SH-SY5Y (cell line): ENCODE data around the gene ESPL1.

ENCODE experiments used
- GATA2 ChIP-seq: IDR thresholded peaks from 2 replicates; pipeline ENCODE4 v1.6.1; 2011; ENCODE audit warnings: mild to moderate bottlenecking, low read depth, low read length
- GATA3 ChIP-seq: IDR thresholded peaks from 2 replicates; pipeline ENCODE4 v1.6.1; 2011; ENCODE audit warnings: low read depth, mild to moderate bottlenecking, low read length, moderate library complexity

The ESPL1 gene

GRCh38 chr12:53267999-53268629 is at the start of gene ESPL1:
Gene ESPL1, plus strand, starts transcription at chr12:53268299. Its CDS starts 468 bp downstream, at chr12:53268767.
- TF ChIP-seq GATA2 (no peak), GATA3 (no peak)

GRCh38 chr12:53218551-53219291 is 49.4 kb upstream of the ESPL1 start:
- no peak for TF ChIP-seq GATA3
- TF ChIP-seq GATA2: no peak

- no peak for TF ChIP-seq GATA2
- TF ChIP-seq GATA3: no peak
Measured at GRCh38 chr12:53219292-53219955, 48.7 kb upstream of the ESPL1 start.

GRCh38 chr12:53219956-53220693 is 48.0 kb upstream of the ESPL1 start:
- TF ChIP-seq GATA3: no peak
- no peak for TF ChIP-seq GATA2

GRCh38 chr12:53220694-53221202 is 47.4 kb upstream of the ESPL1 start:
- TF ChIP-seq GATA3 (no peak), GATA2 (no peak)

GRCh38 chr12:53221203-53222080 is 46.7 kb upstream of the ESPL1 start:
- TF ChIP-seq GATA2: no peak
- no peak for TF ChIP-seq GATA3

GRCh38 chr12:53222170-53222721 is 45.9 kb upstream of the ESPL1 start:
- TF ChIP-seq GATA3: no peak
- no peak for TF ChIP-seq GATA2

GRCh38 chr12:53222806-53223261 is 45.3 kb upstream of the ESPL1 start:
- TF ChIP-seq GATA2 (no peak), GATA3 (no peak)

GRCh38 chr12:53223389-53224060 is 44.6 kb upstream of the ESPL1 start:
- TF ChIP-seq GATA3: no peak
- no peak for TF ChIP-seq GATA2

GRCh38 chr12:53224061-53224896 is 43.8 kb upstream of the ESPL1 start:
- TF ChIP-seq GATA2 (no peak), GATA3 (no peak)

- TF ChIP-seq GATA3 (no peak), GATA2 (no peak)
Measured at GRCh38 chr12:53224897-53225634, 43.0 kb upstream of the ESPL1 start.
